Left lobe of liver (tissue), 2 donors: ENCODE data around the gene TBX20. TPM values are rescaled to one million over a fixed set of nuclear protein-coding genes. Genes with fewer than 3 reads are reported as not detected.

Source experiments
- ATAC-seq: fragments of 200-7000 bp; cut with Tn5 transposase; one replicate; pipeline ENCODE4 v1.9.1; 2020; ENCODE audit warnings: mild to moderate bottlenecking, moderate library complexity
- DNase-seq: peaks from one replicate; pipeline ENCODE4 v3.0.0-alpha.2; 2020; ENCODE audit warnings: low spot score
- total RNA-seq: library from RNA; stranded (reverse); gene quantifications from one replicate; pipeline ENCODE4 v1.2.1, GENCODE V29; 2021
- donor health status: DM: no; HTN: no; CAD: no; lungs with moderate emphysema.
- donor health status: DM: no; HTN: yes; CAD: no.

Gene TBX20, protein sequence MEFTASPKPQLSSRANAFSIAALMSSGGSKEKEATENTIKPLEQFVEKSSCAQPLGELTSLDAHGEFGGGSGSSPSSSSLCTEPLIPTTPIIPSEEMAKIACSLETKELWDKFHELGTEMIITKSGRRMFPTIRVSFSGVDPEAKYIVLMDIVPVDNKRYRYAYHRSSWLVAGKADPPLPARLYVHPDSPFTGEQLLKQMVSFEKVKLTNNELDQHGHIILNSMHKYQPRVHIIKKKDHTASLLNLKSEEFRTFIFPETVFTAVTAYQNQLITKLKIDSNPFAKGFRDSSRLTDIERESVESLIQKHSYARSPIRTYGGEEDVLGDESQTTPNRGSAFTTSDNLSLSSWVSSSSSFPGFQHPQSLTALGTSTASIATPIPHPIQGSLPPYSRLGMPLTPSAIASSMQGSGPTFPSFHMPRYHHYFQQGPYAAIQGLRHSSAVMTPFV
- total RNA-seq = 1.5 TPM

DNA sequence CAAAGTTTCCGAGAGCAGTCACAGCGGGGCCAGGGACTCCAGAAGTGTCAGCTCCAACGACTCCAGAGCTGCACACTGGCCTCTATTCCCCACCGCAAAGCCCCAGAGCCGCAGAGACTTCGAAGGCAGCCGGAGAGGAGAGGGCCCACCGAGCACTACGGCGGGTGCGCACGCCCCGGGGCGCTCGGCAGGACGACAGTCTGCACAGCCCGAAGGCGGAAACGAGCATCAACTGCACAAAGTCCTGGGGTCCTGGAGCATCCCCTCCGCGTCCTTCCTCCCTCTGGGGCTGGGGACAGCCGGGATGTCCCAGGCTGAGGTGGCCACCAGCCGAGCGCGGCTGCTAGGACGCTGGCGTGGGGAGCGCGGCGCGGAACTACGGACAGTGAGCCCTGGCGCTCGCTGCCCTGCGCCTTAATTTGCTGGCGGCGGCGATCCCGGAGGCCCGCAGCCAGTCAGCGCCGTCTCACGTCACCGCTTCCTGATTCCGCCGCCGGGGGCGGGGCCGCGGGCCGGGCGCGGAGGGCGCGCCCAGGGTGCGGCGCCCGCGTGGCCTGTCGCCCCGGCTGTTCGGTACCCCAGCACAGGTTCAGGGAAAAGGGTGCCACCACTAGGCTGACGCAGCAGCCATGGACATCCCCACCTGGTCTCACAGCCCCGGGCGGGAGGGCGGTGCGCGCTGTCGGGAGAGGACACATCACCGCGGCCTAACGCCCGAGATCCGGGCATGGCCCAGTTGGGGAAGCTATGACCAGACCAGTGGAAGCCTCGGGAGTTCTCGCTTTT, at the start of gene TBX20:
TSS of gene TBX20 (minus strand) at position 391 of the 786 bp plus-strand sequence. CDS start 480 bp downstream, outside the sequence.
- DNase-seq (no peak), ATAC-seq (peak; percentile 76)

DNA sequence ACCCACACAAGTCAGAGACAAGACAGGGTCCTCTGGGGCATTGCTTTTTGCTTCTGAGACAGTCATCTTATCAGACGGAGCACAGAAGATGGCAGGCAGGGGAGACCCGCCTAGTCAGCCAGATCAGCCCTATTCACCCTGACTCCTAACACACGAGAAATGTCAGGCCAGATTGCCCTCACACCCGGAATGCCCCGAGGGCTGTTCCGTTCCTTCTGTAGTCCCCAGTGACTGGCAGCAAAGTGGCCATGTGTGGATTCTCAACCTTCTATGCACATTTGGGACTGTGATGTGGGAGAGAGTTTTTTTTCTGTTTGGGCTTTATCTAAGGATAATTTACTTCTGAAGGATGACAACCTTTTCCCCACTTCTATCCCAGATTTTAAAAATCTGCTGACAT, 35.5 kb upstream of the TBX20 start:
- DNase-seq (no peak), ATAC-seq (no peak)

DNA sequence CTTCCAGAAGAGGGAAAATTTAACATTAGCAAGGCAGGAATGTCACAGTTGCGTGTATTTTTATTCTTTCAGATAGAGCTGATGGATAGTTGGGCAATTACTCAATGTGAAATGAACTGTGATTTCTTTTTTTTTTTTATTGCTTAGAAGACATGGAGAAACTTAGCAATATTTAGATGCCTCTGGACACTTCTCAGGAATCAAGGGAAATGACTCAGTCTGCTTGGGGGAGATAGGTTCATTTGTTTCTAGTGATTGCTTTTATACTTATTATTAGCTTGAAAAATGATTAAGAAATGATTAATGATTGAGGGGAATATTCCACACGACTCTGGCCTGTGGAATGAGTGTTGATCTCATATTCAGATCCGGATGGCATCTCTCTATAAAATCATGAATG, 33.1 kb upstream of the TBX20 start:
- ATAC-seq (no peak), DNase-seq (no peak)

DNA sequence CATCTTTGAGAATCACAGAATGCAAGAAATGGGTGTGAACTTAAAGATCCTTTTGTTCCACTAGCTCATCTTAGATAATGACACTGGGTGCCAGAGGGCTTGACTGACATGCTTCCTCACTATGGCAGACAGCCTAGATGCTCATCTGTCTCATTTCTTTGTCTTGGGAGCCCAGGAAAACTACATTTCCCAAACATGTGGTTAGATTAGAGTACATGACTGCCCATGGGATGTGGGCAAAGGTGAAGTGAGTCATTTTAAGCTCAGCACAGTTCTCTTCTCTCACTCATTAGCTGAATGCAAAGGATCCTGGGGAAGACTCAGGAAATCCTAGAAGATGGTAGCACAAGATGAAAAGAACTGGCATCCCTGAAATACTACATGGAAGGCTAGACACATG, 32.5 kb upstream of the TBX20 start:
- no peak for ATAC-seq
- DNase-seq = no peak

DNA sequence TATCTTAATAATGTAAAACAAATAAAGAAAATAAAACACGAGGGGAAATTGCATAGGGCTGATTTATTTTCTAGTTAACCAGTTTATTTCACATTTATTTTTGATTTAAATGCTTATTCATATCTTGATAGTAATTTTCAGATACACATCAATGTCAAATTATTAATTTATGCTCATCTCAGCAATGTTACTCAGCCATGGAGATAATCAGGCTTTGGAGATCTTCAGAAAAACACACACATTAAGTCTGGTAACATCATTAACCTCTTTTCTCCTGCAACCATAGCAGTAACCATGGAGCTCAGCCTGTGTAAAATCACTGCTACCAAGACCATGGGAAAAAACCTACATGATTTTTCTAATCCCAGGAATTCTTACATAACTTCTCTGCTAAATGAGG, 31.9 kb upstream of the TBX20 start:
- DNase-seq = no peak
- no peak for ATAC-seq

DNA sequence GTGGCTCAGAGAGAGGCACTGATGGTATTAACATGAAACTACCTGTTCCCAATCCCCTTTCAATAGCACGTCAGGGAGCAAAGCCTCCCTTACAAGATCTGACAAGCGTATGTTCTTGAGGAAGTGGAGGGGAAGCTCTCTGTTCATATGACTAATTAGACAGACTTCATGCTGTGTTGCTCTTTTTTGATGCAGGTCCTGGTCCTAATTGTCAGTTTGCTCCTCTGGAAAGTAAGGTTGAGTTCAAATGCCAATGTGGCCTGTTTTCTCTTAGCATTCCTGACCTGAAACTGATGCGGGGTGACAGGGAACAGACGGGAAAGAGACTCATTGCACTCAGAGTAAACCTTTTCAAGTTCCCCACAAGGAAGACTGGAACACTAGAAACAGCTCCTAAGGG, 27.0 kb upstream of the TBX20 start:
- DNase-seq (no peak), ATAC-seq (no peak)

DNA sequence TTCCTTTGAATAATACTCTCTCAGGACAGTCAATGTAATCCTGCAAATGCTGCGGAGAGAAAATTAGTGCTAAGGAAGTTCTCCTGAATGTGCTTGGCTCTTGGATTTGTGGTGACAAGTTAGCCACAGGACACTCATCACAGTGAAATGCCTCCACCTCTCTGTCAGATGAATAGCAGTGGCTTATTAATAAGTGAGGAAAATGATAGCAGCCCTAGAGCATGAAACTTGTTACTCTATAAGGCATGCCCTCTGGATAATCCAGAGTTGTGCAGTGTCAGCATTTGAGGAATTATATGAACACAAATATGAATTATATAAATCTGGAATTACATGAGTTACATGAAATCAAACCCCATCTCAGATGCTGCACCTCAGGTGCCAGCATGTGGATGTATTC, 23.5 kb upstream of the TBX20 start:
- ATAC-seq (no peak), DNase-seq (no peak)

DNA sequence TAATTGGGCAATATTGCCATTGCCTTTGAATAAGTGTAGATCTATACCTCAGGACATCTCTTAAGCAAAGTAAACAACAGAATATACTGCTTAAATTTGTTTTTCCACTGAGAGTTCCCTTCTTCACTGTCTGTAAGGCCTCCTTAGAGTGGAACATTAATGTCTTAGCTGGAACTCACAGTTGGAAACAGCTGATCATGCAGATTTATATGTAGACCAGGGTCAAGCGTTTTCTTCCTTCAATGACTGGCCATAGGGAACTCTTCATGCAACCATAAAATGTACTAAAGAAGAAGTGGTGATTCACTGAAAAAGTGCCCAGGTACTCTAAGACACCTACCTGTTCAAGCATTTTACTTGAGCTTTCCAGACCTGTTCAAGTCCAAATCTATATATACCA, 18.3 kb upstream of the TBX20 start:
- ATAC-seq (no peak), DNase-seq (no peak)

DNA sequence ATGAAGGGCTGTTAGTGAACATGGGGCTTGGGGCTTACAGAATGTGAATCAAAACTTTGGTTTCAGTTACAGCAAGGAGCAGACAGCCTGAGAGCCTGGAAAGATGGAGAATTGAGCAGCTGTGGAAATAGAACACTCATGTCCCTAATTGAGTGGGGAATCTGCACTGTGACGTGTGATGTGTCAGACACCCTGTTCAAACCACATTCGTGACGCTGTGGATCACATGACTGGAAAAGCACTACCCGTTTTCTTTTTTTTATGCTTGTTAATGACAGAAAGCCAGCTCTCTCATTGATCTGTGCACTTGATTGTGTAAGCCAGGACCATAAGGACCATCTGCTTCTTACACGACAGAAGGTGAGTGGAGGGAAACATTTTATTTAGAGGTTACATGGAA, 15.1 kb upstream of the TBX20 start:
- DNase-seq = no peak
- no peak for ATAC-seq

DNA sequence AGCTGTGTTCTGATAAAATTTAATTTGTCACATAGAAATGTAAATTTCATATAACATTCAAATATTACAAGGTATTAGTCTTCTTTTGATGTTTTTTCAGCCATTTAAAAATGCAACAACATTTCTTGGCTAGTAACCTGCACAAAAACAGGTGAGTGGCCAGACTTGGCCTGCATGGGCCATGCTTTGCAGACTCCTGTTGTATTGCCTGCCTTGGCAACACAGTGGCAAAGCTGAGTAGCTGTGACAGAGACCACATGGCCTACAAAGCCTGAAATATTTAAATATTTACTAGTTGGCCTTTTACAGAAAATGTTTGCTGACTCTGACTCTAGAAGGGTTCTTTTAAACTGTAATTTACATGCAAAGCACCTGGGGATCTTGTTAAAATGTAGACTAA, 13.5 kb upstream of the TBX20 start:
- ATAC-seq = no peak
- DNase-seq = no peak

DNA sequence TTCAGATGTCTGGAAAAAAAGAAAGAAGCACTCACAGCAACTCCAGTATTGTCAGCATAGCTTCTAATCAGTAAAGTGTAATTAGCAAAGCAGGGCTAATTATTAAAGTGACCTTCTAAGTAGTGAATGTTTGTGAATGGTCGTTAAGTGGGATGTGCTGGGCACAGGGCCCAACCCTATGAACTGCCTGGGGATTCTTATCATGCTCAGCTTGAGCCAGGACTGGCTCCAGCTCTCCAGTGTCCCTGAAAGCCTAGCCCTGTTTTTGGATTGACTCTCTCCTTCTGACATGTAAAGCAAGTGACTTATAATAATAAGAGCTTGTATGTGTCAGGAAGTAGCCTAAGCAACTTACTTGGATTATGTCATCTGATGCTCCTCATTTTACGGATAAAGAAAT, 9.5 kb upstream of the TBX20 start:
- no peak for DNase-seq
- no peak for ATAC-seq

DNA sequence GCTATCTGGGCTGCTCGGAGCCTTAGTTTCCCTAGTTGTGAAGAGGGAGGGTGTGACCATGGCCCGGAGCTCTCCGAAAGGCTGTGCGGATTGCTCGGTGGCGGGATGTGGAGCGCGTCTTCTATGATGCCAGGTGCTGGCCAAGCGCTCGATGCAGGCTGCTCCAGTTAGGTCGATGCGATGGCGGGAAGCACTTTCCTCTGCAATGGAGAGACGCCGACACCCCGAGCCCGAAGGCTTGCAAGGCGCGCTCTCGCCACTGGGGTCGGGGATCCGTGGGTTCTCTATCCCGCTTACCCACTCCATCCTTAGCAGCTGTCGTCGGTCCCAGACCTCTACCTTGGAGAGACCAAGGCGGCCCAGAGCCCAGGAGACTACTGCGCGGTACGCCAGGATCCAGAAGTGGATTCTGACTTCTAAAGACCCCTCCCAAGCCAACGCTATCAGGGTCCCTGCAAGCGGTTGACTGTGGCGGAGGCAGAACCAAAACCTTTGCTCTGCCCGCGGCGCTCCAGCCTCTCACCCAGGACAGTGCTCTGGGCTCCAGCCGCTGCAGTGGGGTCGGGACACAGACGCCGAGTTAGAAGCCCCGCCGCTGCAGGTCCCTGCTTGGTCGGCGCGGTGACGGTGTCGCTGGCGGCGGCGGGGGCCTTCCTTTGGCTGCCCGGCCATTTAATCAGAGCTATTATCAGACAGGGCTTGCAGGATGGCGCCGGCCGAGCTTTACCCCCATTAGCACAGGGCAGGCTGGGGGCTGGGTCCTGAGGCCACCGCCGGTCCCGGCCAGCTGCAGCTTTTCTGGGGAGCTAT, 7.8 kb upstream of the TBX20 start:
- no peak for ATAC-seq

DNA sequence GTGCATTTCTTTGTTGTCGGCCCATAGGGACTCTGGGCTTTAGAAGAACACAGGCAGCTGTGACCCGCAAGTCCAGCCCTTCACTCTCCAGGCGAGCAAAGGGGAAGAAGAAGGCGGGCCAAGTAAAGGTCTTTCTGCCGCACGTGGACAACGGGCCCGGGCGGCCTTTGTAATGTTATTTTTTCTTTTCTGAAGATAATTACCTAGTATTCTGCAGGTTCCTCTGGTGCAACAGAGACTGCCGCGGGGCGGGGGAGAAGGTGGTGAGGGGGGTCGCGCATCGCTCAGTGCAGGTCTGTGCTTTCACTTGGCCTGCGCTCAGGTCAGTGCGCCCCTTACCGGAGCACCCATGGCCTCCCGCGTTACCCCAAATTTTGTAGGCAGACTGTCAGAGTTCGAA, 7.1 kb upstream of the TBX20 start:
- ATAC-seq (no peak), DNase-seq (no peak)

More for the DNA sequence above, 7.8 kb upstream of the TBX20 start:
- no peak for DNase-seq

DNA sequence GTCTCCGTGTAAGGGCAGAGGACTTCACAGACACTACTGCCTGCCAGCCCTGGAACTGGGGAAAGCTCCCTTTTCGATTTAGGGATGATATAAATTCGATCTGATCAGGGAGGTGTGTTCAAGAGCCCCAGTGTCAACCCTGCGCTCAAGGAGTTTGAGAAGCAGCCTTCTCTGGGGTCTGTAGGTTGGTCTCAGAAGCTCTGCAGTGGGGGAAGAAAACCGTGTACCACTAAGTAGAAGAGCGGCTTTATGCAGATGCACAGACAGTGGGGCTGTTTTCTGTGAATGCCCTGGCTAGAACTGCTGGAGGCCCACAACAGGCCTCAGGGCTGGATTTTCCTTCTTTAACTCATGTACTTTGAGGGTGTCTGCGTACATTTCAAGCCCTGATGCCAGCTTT, 6.3 kb upstream of the TBX20 start:
- DNase-seq (no peak), ATAC-seq (no peak)

DNA sequence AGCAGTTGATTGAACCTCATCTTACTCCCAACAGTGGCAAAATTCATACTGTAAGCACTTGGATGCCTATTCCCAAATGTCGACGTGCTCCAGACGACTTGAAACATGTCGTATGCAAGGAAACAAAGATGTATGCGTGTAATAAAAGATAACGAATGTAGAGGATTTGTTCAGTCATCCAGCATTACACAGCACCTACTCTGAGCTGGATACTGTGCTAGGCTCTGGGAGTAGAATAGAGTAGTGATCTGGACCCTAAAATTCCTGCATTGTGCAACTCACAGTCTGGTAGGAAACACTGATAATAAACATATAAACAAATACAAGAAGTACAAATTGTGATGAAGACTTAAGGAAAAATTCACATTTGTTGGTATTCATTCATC, 5.6 kb upstream of the TBX20 start:
- ATAC-seq (no peak), DNase-seq (no peak)

DNA sequence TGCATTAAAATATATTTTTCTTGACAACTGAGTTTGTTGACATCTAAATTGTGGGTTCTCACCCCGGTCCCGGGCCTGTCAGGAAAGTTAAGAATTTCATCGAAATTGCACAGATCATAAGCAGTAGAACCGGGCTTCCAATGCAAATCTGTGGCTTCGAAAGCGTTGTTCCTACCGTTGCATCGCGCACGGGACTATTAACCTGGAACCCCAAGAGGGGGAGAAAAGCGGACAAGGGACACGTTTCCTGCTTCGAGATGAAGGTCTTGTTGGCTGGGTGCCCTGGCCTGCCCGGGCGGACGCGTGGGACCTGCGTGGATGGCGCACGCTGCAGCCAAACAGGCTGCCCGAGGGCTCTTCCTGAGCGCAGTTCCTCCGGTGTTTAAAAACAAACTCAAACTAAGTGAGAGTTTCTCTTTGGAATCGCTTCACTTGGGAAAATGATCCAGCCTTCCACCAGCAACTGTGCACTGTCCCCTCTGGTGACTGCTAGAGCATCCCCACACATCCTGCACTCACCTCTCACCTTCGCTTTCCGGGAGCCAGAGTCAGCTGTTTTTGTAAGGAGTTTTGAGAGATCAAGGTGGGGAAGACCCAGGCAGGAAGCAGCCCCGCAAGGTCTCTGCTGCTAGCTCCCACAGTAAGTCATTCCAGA, 5.1 kb upstream of the TBX20 start:
- ATAC-seq (no peak), DNase-seq (no peak)

DNA sequence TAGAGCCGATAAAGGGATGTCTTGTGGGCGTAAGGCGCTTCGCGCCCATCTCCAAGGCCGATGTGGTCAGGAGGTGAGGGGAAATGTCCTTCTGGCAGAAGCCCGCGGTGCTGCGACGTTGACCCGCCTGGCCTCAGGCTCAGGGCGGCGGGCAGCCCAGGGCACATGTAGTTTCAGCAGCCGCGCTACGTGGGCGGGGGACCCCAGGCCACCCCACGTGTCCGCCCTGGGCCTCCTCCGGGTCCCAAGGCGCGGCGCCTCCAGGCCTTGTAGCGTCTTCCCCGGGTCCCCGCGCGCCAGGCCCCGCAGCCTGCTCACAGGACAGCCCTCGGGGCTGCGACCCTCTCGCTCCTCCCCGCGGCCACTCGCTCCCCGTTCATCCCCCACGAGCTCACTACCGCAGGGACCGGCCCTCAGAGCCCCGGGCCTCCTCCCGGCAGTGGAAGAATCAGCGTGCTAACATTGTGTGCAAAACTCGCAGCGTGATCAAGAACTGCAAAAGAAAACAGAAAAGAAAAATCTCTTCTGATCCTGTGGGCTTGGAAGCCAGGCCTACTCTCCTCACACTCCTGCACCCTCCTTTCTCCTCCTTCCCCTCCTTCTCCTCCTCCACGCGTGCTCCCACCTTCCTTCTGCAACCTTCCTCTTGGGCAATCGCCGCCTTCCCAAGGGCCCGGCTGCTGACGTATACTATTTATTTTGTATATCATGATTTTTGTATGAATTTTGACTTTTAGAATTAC, 4.4 kb upstream of the TBX20 start:
- no peak for DNase-seq
- no peak for ATAC-seq

DNA sequence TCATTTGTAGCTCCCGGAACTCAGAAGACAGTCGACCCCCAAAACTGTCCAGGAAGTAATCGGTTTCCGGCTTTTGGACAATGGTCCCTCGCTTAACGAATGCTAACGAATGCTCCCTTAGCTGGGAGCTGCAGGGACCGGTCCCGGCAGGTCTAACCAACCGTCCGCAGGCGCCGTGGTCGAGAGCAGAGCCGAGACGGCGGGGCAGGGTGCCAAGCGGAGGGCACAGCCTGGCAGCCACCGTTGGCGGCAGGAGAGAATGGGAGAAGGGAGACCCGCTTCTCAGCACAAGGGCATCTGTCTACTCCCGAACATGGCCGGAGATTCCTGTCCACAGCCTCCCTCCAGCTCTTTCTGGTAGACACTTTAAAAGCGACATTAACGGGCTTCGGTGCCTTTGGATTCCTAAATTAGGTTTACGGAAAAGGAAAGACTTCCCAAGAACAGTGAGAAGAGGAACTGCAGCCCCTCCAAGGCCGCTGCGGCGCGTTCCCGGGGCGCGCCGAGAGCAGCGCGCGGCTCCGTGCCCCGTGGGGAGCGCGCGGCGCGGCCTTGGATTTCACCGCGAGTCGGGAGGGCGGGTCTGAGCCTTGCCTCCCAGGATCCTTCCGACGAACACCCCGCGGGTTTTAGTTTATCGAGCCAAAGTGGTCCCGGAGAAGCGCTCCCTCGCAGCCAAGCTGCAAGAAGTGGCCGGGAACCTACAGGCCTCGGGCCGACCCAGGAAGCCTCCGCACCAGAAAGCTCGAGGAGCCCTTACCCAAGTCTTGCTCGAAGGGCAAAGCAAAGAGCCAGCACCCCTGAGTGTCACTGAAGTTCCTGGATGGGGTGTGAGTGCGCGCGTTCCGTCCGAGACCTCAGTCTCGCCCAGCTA, 3.6 kb upstream of the TBX20 start:
- DNase-seq = no peak
- ATAC-seq = no peak
